Lower leg skin (tissue), 3 donors: ENCODE measurements around the gene SMC1B.

Experiments
- POLR2A ChIP-seq, 2 donors: fragments of 450-650 bp; IDR thresholded peaks; one replicate each; pipeline ENCODE4 v1.6.1; 2016 to 2017; ENCODE audit warnings: antibody characterized with exemption in 2 of 2, mild to moderate bottlenecking in 1 of 2, moderate library complexity in 1 of 2
- TF ChIP-seq, protein P1 (sequence below), 3 donors: fragments of 450-650 bp; IDR thresholded peaks; one replicate each; pipeline ENCODE4 v1.5.1; 2016; ENCODE audit warnings: antibody characterized with exemption in 3 of 3, mild to moderate bottlenecking in 3 of 3, moderate library complexity in 2 of 3

DNA sequence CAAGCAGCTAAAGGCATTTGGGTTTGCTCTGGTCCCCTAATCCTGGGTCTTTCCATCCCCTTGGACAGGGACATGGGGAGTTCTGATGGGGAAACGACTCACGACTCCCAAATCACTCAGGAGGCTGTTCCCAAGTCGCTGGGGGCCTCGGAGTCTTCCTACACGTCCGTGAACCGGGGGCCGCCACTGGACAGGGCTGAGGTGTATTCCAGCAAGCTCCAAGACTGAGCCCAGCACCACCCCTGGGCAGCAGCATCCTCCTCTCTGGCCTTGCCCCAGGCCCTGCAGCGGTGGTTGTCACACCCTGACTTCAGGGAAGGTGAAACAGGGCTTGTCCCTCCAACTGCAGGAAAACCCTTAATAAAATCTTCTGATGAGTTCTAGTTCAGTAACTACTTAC lies 117.9 kb downstream of the SMC1B start:
- TF ChIP-seq, protein P1, sequence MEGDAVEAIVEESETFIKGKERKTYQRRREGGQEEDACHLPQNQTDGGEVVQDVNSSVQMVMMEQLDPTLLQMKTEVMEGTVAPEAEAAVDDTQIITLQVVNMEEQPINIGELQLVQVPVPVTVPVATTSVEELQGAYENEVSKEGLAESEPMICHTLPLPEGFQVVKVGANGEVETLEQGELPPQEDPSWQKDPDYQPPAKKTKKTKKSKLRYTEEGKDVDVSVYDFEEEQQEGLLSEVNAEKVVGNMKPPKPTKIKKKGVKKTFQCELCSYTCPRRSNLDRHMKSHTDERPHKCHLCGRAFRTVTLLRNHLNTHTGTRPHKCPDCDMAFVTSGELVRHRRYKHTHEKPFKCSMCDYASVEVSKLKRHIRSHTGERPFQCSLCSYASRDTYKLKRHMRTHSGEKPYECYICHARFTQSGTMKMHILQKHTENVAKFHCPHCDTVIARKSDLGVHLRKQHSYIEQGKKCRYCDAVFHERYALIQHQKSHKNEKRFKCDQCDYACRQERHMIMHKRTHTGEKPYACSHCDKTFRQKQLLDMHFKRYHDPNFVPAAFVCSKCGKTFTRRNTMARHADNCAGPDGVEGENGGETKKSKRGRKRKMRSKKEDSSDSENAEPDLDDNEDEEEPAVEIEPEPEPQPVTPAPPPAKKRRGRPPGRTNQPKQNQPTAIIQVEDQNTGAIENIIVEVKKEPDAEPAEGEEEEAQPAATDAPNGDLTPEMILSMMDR (IDR thresholded peaks at IDR 0.05): no peak
- TF ChIP-seq POLR2A (IDR thresholded peaks at IDR 0.05): no peak
